ENCODE results near the gene SBF2.
"Not testable (repeated sequence)": the region's sequence is repeated elsewhere in the genome, so short reads cannot be mapped to it uniquely, and the experiment has no call there.

The SBF2 gene

GRCh38 chr11:10298342-10298741 is 4.3 kb upstream of the SBF2 start:
- DNase-seq = no peak

GRCh38 chr11:10295064-10295901 is 1.3 kb upstream of the SBF2 start:
- no peak for DNase-seq

- peak; percentile 67 for DNase-seq
Observed at GRCh38 chr11:10294290-10294953, 403 bp upstream of the SBF2 start.

- no peak for DNase-seq
Observed at GRCh38 chr11:10291801-10292638, 2.0 kb downstream of the SBF2 start.

DNA sequence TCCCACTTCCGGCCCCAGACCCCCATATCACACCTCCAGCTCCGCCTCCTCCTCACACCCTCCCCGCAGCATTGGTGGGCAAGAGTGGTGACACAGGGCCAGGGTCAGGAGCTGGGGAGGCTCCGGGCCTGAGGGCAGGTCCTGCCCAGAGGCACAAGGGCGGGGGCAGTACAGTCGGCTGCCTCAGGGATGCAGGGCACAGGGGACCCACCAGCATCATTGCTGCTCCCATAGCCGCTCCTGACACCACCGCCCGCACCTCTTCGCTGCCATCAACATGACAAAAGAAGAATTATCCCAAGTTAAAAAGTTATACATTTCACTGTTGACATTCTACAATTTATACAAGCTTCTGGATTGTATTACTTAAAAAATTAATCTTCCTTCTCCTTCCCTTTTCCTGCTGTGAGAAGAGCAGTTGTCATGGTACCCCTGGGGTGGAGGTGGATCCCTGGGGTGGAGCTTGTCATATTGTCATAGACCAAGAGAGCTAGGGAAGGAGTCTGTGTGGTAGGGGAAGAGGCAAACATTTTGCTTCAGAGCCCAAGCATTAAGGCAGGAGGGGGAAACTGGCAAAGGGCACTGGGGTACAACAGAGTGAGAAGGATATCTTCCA is 4.1 kb downstream of the SBF2 start:
- DNase-seq = no peak

- DNase-seq = no peak
Observed at GRCh38 chr11:10288881-10289764, 4.9 kb downstream of the SBF2 start.

GRCh38 chr11:10287766-10288715 is 6.0 kb downstream of the SBF2 start:
- DNase-seq = no peak

DNA sequence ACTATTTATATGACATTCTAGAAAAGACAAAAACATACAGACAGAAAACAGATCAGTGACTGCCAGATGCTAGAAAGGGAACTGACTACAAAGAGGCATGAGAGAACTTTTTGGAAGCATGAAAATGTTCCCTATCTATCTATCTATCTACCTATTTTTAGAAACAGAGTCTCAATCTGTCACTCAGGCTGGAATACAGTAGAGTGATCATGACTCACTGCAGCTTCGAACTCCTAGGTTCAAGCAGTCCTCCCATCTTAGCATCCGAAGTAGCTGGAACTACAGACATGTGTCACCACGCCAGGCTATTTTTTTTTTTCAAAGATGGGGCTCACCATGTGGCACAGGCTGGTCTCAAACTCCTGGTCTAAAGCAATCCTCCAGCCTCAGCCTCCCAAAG is 6.9 kb downstream of the SBF2 start:
- no peak for DNase-seq

DNA sequence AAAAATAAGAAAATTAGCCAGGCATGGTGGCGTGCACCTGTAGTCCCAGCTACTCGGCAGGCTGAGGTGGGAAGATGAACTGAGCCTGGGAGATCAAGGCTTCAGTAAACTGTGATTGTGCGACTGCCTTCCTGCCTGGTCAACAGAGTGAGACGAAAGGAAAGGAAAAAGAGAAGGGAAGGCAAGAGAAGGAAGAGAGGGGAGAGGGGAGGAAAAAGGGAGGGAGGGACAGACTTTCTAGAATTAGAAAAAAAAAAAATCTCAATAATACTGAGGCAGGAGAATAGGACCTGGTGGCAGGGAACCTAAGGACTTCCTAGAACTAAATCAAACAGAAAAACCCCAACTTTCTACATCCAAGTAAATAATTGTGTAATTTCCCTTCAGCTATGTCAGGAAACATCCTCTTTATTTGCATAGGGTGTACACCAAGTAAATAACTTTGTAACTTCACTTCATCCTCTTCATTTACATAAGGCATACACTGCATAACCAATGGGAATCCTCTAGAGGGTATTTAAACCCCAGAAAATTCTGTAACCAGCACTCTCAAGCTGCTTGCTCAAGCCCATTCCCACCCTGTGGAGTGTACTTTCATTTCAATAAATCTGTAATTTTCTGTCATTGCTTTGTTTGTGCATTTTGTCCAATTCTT is 8.7 kb downstream of the SBF2 start:
- no peak for DNase-seq

DNA sequence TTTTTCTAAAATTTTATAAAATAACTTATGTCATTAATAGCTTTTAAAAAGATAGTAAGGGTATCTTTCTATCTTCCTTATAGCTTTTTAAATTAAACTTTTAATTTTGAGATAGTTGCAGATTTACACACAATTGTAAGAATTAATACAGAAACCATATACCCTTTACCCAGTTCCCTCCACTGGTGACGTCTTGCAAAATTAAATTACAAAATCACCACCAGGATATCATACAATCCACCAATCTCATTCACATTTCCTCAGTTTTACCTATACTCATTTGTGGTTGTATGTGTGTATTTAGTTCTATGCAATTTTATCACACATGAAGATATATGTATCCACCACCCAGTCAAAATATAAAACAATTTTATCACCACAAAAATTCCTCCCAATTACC is 10.0 kb downstream of the SBF2 start:
- DNase-seq = no peak

DNA sequence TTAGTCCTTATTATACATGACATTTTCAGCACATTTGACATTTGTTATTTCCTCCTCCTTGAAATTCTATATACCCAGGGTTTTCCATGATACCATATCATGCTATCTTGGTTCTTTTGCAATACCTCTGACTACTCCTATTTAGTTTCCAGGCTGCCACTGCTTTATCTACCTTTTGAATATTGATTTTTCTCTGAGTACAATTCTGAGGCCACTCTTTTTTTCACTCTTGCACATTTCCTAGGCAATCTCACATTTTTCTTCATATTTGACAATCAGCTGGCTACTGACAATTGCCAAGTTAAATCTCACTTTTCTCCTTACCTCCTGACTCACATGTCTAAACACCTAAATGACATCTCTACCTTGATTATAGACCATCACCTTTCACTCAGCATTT is 11.9 kb downstream of the SBF2 start:
- DNase-seq = no peak

- no peak for DNase-seq
Observed at GRCh38 chr11:10275714-10276113, 18.3 kb downstream of the SBF2 start.

GRCh38 chr11:10274726-10275125 is 19.3 kb downstream of the SBF2 start:
- DNase-seq = no peak

DNA sequence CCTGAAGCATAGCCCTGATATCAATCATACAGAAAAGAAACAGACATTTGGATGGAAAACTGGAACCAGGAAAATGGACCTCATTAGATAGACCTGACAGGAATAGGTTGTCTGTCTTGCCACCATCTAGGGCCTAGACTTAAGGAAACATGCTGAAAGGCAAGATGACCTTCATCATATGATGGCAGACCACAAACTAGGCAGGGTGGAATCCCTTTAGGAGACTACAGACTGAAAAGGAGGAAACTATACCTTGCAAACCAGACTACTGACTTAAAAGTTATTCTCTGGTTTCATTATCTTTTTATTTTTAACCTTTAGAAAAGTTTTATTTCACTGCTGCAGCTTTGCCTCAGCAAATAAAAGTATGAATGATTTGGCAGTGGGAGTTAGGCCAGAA is 20.3 kb downstream of the SBF2 start:
- DNase-seq = no peak

GRCh38 chr11:10272132-10272531 is 21.9 kb downstream of the SBF2 start:
- DNase-seq = no peak

GRCh38 chr11:10268746-10269488 is 25.1 kb downstream of the SBF2 start:
- no peak for DNase-seq

DNA sequence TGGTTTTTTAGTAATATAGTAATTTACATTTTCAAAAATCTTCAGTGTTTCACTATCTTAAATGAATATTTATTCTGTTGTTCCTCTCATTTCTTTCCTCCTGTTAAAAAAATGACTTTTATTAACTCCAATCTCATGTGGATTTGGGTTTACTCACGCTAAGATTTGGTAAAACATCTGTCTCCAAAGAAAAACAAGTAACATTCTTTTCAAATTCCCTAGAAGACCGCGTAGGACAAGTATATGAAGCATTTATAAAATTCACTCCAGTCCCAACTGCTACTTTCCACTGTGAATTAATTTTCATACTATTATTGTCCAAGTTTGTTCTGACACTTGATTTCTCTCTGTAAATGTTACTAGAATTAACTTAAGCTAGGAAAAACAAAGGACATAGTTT is 26.2 kb downstream of the SBF2 start:
- no peak for DNase-seq

GRCh38 chr11:10265936-10266335 is 28.1 kb downstream of the SBF2 start:
- no peak for DNase-seq

GRCh38 chr11:10264716-10265115 is 29.3 kb downstream of the SBF2 start:
- not testable (repeated sequence) for DNase-seq

- no peak for DNase-seq
Observed at GRCh38 chr11:10263929-10264328, 30.1 kb downstream of the SBF2 start.

All from left hindlimb (tissue), 1 donor.